Right lobe of liver (tissue), 4 donors: ENCODE results near the gene NAV2.

ENCODE experiments used
- POLR2A ChIP-seq: fragments of 450-650 bp; IDR thresholded peaks from one replicate; pipeline ENCODE4 v1.6.1; 2017; ENCODE audit warnings: antibody characterized with exemption, mild to moderate bottlenecking
- TF ChIP-seq, protein P1 (sequence below), 4 donors: fragments of 200-600 bp in 3 of 4; fragments of 450-650 bp in 1 of 4; IDR thresholded peaks; one replicate each; pipeline versions ENCODE4 v1.5.1 to v1.8.0; 2016 to 2022; ENCODE audit warnings: antibody characterized with exemption in 4 of 4, mild to moderate bottlenecking in 2 of 4
- donor health status: DM: no; HTN: no; CAD: no.
- donor health status: DM: no; HTN: no; CAD: no.
- donor health status: DM: no; HTN: yes; CAD: no.

DNA sequence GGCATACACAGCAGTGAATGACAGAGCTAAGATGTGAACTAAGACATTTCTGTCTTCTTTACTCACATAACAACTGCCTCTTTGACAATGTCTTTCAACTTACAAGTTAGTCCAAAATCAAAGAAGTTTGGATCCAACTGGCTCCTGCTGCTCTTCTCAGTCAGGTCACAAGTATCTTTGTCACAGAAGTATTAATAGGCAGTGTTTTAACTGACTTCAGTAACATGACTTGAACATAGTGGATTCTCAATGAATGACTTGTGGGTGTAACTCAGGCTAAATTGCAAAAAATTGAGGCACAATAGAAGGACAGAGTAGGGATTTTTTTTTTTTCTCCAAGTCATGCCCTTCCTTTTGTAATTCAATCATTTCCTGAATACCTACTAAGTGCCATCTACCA lies 425.0 kb downstream of the NAV2 start:
- TF ChIP-seq POLR2A, result no peak
- TF ChIP-seq, protein P1, sequence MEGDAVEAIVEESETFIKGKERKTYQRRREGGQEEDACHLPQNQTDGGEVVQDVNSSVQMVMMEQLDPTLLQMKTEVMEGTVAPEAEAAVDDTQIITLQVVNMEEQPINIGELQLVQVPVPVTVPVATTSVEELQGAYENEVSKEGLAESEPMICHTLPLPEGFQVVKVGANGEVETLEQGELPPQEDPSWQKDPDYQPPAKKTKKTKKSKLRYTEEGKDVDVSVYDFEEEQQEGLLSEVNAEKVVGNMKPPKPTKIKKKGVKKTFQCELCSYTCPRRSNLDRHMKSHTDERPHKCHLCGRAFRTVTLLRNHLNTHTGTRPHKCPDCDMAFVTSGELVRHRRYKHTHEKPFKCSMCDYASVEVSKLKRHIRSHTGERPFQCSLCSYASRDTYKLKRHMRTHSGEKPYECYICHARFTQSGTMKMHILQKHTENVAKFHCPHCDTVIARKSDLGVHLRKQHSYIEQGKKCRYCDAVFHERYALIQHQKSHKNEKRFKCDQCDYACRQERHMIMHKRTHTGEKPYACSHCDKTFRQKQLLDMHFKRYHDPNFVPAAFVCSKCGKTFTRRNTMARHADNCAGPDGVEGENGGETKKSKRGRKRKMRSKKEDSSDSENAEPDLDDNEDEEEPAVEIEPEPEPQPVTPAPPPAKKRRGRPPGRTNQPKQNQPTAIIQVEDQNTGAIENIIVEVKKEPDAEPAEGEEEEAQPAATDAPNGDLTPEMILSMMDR (IDR thresholded peaks at IDR 0.05), result no peak
